ENCODE data around the gene GRAMD1B. TPM values are rescaled to one million over a fixed set of nuclear protein-coding genes. Genes with fewer than 3 reads are reported as not detected.

GRAMD1B gene
- total RNA-seq, 4 donors from 2014 or later = 0.08 to 0.64 (median 0.42) TPM

DNA sequence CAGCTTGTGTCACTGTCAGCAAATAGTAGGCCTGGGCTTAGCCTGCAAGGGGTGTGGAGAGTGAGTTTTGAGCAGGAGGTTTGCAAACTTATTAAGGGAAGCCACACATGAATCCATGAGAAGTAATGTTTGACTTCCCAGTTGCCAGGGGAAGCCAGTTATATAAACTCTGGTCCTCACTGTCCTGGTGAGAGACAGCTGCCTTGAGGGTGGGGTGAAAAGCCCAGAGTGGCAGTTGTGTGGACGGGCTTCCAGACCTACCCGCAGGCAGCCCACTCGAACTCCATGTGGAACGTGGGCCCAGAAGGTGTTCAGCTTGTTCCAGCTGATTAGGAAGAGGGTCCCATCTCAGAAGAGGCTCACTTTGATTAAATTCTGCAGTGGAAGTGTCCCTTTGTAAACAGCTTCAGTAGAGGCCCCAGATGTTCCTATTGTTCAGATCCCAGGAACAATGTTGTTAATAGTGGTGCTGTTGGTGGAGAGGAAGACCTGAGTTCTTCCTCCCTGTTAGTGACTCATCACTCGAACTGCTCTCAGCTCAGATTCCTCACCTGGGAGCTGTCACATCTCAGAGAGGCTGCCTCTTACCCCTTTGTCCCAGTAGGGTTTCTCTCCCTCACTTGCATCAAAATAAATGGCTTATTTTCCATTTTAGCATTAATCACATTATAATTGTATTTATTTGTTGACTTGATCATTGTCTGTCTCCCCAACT, 63.4 kb downstream of the GRAMD1B start:
- Histone ChIP-seq H3K36me3 (no peaks in the 10 kb centered on the region), H3K27ac (no peak overlapping the region), H3K4me1 (no peaks in the 10 kb centered on the region), H3K27me3 (peaks cover 5% of the 10 kb centered on the region), H3K4me3 (no peak overlapping the region), H3K9me3 (no peaks in the 10 kb centered on the region)
- 61% methylated on average over 3 of the region's 5 CpGs for WGBS
- DNase-seq (ENCODE audit: low spot score in 2 of 2) = no peak
- no peak for TF ChIP-seq POLR2AphosphoS5 (IDR thresholded peaks at IDR 0.05)
- no peak for TF ChIP-seq EP300 (IDR thresholded peaks at IDR 0.05)
- no peak for TF ChIP-seq POLR2A (IDR thresholded peaks at IDR 0.05)

DNA sequence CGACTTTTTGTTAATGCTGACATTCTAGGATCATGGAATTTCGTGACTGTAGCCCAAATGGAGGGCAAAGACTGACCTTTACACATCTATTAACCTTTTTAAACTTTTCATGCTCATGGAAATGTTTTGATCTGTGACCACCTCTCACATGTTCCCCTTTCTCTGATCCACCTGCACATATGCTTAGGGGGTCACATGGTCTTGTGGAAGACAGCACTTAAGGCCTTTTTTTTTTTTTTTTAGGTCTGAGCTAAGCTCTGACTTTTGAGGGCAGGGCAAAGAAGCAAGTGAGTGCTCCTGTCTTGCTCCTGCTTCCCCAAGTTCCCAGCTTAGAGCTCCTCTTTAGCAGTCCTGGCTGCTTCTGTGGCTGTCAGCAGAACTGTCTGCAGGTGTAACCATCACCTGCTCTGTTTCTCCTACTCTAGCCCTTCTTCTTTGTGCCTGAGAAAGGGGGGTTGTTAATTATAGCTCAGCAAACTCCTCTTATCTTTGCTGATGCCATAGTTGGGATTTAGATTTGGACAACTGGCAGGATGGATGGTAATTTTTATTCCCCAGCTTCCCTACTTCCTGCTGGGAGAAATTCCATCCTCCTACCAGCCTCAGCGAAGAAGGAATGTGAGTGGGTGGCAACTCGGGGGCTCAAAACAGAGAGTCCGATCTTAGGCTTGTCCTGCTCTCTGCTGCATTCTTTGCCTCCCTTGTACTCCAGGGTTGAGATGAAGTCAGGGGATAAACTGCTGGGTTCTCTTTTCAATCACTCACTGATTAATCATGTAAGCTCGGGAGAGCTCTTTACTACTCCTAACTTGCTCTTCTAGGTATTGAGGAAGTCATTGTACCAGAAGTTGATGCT, 64.4 kb downstream of the GRAMD1B start:
- Histone ChIP-seq H3K27ac (no peak overlapping the region), H3K4me1 (no peaks in the 10 kb centered on the region), H3K27me3 (peaks cover 5% of the 10 kb centered on the region), H3K9me3 (no peaks in the 10 kb centered on the region), H3K4me3 (no peak overlapping the region), H3K36me3 (no peaks in the 10 kb centered on the region)
- WGBS = 41% methylated on average over 6 of the region's 6 CpGs
- no peak for TF ChIP-seq POLR2AphosphoS5 (IDR thresholded peaks at IDR 0.05)
- no peak for TF ChIP-seq EP300 (IDR thresholded peaks at IDR 0.05)
- no peak for TF ChIP-seq POLR2A (IDR thresholded peaks at IDR 0.05)
- TF ChIP-seq, protein P1, sequence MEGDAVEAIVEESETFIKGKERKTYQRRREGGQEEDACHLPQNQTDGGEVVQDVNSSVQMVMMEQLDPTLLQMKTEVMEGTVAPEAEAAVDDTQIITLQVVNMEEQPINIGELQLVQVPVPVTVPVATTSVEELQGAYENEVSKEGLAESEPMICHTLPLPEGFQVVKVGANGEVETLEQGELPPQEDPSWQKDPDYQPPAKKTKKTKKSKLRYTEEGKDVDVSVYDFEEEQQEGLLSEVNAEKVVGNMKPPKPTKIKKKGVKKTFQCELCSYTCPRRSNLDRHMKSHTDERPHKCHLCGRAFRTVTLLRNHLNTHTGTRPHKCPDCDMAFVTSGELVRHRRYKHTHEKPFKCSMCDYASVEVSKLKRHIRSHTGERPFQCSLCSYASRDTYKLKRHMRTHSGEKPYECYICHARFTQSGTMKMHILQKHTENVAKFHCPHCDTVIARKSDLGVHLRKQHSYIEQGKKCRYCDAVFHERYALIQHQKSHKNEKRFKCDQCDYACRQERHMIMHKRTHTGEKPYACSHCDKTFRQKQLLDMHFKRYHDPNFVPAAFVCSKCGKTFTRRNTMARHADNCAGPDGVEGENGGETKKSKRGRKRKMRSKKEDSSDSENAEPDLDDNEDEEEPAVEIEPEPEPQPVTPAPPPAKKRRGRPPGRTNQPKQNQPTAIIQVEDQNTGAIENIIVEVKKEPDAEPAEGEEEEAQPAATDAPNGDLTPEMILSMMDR (IDR thresholded peaks at IDR 0.05) = no peak
- DNase-seq (ENCODE audit: low spot score in 2 of 2) = no peak

DNA sequence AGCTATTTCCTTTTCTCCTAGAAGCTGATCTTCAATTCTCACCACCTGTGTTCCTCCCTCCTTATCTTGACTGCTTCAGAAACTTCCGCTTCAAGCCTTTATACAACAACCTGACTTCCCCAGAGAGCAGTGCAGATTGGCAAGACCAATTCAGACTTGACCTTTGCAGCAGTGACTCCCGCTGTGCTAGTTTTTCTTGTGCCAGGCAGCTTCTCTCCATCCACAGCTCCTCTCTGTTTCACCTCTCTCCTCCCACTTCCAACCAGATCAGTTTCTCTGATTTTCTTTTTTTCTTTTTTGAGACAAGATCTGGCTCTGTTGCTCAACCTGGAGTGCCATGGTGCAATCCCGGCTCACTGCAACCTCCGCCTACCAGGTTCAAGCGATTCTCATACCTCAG, 74.3 kb downstream of the GRAMD1B start:
- H3K36me3 ChIP-seq = no peaks in the 10 kb centered on the region
- DNase-seq (ENCODE audit: low spot score in 2 of 2) = no peak
- H3K4me1 ChIP-seq = no peaks in the 10 kb centered on the region
- TF ChIP-seq, protein P1 (IDR thresholded peaks at IDR 0.05) = no peak
- TF ChIP-seq POLR2A (IDR thresholded peaks at IDR 0.05) (no peak), EP300 (IDR thresholded peaks at IDR 0.05) (no peak)
- peaks cover 3% of the 10 kb centered on the region for H3K27me3 ChIP-seq
- H3K9me3 ChIP-seq = no peaks in the 10 kb centered on the region
- WGBS = 86% methylated on average over 5 of the region's 5 CpGs
- no peak overlapping the region for H3K27ac ChIP-seq
- no peak overlapping the region for H3K4me3 ChIP-seq

DNA sequence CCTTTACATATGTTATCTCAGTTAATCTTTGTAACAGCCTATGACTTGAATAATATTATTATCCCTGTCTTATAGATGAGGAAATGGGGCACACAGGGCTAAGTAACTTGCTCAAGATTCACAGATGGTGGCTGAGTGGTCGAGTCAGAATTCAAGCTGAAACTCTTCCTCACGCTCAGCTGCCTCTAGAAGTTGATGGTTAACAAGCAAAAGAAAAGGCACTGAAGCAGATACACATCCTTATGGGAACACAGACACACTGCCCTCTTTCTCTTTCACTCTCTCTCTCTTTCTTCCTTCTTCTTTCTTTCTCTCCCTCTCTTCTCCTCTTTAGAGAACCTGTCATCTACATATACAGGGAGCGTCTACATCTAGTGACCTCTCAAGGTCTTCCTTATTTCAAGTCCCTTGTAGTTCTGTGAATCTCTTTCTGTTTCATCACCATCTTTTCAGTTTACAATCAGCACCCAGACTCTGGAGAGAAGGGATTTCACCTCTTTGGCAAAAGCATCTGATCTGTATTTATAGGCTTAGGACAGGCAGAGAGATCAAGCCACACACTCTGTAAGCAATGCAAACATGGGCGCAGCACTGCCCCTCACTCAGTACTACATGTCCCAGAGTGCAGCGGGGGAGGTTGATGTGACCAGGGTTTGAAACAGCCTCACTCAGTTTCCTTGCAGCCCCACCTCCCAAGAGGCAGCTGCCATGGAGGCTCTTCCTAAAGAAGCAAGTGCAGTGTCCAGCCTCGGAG, 75.7 kb downstream of the GRAMD1B start:
- Histone ChIP-seq H3K9me3 (no peaks in the 10 kb centered on the region), H3K27ac (no peak overlapping the region), H3K4me1 (no peaks in the 10 kb centered on the region), H3K27me3 (peaks cover 3% of the 10 kb centered on the region), H3K36me3 (no peaks in the 10 kb centered on the region), H3K4me3 (no peak overlapping the region)
- 59% methylated on average over 6 of the region's 6 CpGs for WGBS
- no peak for TF ChIP-seq POLR2A (IDR thresholded peaks at IDR 0.05)
- TF ChIP-seq, protein P1 (IDR thresholded peaks at IDR 0.05) = no peak
- no peak for TF ChIP-seq POLR2AphosphoS5 (IDR thresholded peaks at IDR 0.05)
- no peak for TF ChIP-seq EP300 (IDR thresholded peaks at IDR 0.05)
- no peak for DNase-seq (ENCODE audit: low spot score in 2 of 2)

DNA sequence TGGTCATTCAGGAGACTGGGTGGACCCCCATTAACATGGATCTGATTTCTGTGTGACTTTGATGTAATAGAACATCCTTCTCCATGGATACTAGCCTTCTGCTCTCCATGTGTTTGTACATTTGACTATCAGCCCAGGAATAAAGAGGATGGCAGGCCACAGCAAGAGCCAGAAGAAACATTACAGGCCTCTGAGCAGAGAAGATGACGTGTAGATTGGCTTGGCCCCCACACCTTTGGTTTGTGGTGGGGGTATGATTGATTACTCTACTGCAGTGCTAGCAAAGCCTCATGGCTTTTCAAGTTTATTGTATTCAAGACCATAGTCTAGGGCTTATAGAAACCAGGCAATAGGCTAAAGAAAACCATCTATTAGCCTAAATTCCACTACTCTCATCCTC, 77.0 kb downstream of the GRAMD1B start:
- Histone ChIP-seq H3K36me3 (no peaks in the 10 kb centered on the region), H3K27me3 (peaks cover under 1% of the 10 kb centered on the region), H3K9me3 (no peaks in the 10 kb centered on the region), H3K27ac (no peak overlapping the region), H3K4me3 (no peak overlapping the region), H3K4me1 (peaks cover 8% of the 10 kb centered on the region)
- TF ChIP-seq EP300 (IDR thresholded peaks at IDR 0.05) (no peak), POLR2A (IDR thresholded peaks at IDR 0.05) (no peak), POLR2AphosphoS5 (IDR thresholded peaks at IDR 0.05) (no peak)
- TF ChIP-seq, protein P1 (IDR thresholded peaks at IDR 0.05) = no peak
- DNase-seq (ENCODE audit: low spot score in 2 of 2) = no peak
- WGBS = 67% methylated on average over 1 of the region's 1 CpG

All from suprapubic skin (tissue), 4 donors.